Measurements from ENCODE around the gene TUBD1.
A peak's percentile ranks its signal among the peaks of the same experiment; 100 is the strongest.
"Not testable (repeated sequence)": the region's sequence is repeated elsewhere in the genome, so short reads cannot be mapped to it uniquely, and the experiment has no call there.

The TUBD1 gene

DNA sequence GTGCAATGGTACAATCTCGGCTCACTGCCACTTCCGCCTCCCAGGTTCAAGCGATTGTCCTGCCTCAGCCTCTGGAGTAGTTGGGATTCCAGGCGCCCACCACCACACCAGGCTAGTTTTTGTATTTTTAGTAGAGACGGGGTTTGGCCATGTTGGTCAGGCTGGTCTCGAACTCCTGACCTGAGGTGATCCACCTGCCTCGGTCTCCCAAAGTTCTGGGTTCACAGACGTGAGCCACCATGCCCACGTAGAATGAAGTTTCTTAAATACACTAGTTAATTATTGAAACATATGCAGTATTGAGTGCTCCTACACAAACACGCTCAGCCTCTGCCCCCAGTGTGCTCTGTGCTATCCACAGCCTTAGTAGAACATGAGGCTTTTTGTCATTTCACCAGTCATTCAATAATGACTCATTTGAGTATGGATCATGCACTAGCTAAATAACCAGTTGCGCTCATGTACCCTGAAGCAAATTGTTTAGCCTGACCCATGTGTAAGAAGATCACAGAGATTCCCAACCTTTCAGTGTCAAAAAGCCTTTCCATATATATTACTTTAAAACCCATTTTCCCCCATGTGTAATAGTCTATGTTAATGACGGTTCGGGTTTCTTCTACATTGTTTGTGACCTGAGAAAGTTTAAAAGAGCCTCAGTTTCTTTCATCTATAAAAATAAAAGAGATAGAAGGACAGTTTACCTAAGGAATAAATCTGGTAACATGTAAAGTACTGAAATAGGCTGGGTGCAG is 49.7 kb downstream of the TUBD1 start:
- Mint-ChIP-seq H3K9me3 (no peaks in the 10 kb centered on the region), H3K4me3 (peak overlapping the region; percentile 5 to 42 (median 40)), H3K27ac (peak overlapping the region; percentile 51 to 76 (median 61)), H3K27me3 (ENCODE audit: low read depth) (no peaks in the 10 kb centered on the region), H3K4me1 (peaks cover 77% of the 10 kb centered on the region), H3K36me3 (ENCODE audit: low read depth) (peaks cover 34% of the 10 kb centered on the region)
- TF ChIP-seq, protein P1, sequence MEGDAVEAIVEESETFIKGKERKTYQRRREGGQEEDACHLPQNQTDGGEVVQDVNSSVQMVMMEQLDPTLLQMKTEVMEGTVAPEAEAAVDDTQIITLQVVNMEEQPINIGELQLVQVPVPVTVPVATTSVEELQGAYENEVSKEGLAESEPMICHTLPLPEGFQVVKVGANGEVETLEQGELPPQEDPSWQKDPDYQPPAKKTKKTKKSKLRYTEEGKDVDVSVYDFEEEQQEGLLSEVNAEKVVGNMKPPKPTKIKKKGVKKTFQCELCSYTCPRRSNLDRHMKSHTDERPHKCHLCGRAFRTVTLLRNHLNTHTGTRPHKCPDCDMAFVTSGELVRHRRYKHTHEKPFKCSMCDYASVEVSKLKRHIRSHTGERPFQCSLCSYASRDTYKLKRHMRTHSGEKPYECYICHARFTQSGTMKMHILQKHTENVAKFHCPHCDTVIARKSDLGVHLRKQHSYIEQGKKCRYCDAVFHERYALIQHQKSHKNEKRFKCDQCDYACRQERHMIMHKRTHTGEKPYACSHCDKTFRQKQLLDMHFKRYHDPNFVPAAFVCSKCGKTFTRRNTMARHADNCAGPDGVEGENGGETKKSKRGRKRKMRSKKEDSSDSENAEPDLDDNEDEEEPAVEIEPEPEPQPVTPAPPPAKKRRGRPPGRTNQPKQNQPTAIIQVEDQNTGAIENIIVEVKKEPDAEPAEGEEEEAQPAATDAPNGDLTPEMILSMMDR (IDR thresholded peaks at IDR 0.05; ENCODE audit: unreplicated experiment in 3 of 3): no peak

DNA sequence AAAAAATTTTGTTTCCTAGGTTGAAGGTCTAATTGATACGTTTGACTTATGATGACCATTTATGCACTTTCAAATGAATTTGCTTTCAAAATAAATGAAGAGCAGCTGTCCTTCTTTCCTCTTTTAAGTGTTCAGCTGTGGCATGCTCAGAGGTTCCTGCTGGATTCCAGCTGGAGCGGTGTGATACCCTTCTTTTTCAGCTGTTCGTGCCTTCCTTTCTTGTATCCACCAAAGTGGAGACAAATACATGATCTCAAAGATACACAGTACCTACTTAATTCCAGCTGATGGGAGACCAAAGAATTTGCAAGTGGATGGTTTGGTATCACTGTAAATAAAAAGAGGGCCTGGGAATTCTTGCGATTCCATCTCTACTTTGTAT is 50.9 kb downstream of the TUBD1 start:
- Mint-ChIP-seq H3K36me3 (ENCODE audit: low read depth) (peaks cover 34% of the 10 kb centered on the region), H3K27ac (peak overlapping the region; percentile 95 to 99 (median 97)), H3K4me3 (peak overlapping the region; percentile 43 to 98 (median 77)), H3K4me1 (peaks cover 73% of the 10 kb centered on the region)
- H3K27me3 Mint-ChIP-seq (ENCODE audit: low read depth); H3K9me3 Mint-ChIP-seq: not testable (repeated sequence)

DNA sequence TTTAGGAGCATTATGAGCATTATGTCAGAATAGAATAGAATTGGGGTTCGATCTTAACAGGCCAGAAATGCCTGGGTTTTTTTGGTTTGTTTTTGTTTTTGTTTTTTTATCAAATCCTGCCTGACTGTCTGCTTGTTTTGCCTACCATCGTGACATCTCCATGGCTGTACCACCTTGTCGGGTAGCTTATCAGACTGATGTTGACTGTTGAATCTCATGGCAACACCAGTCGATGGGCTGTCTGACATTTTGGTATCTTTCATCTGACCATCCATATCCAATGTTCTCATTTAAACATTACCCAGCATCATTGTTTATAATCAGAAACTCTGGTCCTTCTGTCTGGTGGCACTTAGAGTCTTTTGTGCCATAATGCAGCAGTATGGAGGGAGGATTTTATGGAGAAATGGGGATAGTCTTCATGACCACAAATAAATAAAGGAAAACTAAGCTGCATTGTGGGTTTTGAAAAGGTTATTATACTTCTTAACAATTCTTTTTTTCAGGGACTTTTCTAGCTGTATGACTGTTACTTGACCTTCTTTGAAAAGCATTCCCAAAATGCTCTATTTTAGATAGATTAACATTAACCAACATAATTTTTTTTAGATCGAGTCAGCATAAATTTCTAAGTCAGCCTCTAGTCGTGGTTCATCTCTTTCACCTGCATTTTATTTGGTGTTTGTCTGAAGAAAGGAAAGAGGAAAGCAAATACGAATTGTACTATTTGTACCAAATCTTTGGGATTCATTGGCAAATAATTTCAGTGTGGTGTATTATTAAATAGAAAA is 51.5 kb downstream of the TUBD1 start:
- peak overlapping the region; percentile 91 to 98 (median 95) for H3K4me3 Mint-ChIP-seq

DNA sequence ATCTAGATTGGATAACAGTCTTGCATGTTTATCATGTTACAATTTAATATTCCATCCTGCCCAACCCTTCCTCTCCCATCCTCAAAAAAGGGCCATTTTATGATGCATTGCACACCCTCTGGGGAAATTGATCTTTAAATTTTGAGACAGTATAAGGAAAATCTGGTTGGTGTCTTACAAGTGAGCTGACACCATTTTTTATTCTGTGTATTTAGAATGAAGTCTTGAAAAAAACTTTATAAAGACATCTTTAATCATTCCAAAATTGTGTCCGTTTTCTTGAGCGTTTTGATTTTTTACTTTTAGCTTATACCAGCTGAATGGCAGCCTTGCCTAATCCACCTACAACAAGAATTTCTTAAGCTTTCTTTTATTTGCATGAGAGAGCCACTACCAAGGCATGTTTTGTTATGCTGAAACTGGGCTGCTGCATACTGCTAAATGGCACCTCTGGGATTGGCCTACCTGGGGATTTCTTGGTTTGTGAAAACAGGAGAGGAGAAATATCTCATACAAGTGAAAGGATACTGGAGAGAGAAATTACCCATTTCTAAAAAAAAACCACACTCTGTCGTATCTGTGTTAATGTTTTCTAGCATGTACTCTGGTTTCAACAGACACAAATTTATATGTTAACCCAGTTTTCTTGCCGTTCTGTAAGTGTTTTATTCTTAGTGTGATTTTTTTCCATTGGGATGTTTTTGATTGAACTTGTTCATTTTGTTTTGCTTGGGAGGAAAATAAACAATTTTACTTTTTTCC is 52.2 kb downstream of the TUBD1 start:
- Mint-ChIP-seq H3K4me3 (peak overlapping the region; percentile 91 to 98 (median 95)), H3K4me1 (peaks cover 66% of the 10 kb centered on the region), H3K27me3 (ENCODE audit: low read depth) (no peaks in the 10 kb centered on the region), H3K9me3 (no peaks in the 10 kb centered on the region), H3K27ac (peak overlapping the region; percentile 95 to 99 (median 97)), H3K36me3 (ENCODE audit: low read depth) (peaks cover 34% of the 10 kb centered on the region)
- TF ChIP-seq, protein P1 (IDR thresholded peaks at IDR 0.05; ENCODE audit: unreplicated experiment in 3 of 3): no peak

More for the DNA sequence above, 51.5 kb downstream of the TUBD1 start:
- Mint-ChIP-seq H3K36me3 (ENCODE audit: low read depth) (peaks cover 34% of the 10 kb centered on the region), H3K27ac (peak overlapping the region; percentile 95 to 99 (median 97)), H3K4me1 (peaks cover 73% of the 10 kb centered on the region)
- H3K9me3 Mint-ChIP-seq; H3K27me3 Mint-ChIP-seq (ENCODE audit: low read depth): not testable (repeated sequence)

DNA sequence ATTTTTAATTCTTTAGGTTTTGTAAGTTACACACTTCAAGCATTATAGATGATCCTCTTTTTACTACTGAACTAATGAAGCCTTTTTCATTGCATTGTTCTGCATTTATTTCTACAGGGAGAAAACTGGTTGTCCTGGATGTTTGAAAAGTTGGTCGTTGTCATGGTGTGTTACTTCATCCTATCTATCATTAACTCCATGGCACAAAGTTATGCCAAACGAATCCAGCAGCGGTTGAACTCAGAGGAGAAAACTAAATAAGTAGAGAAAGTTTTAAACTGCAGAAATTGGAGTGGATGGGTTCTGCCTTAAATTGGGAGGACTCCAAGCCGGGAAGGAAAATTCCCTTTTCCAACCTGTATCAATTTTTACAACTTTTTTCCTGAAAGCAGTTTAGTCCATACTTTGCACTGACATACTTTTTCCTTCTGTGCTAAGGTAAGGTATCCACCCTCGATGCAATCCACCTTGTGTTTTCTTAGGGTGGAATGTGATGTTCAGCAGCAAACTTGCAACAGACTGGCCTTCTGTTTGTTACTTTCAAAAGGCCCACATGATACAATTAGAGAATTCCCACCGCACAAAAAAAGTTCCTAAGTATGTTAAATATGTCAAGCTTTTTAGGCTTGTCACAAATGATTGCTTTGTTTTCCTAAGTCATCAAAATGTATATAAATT is 53.0 kb downstream of the TUBD1 start:
- Mint-ChIP-seq H3K27ac (peak overlapping the region; percentile 95 to 99 (median 97)), H3K36me3 (ENCODE audit: low read depth) (peaks cover 34% of the 10 kb centered on the region), H3K4me3 (peak overlapping the region; percentile 91 to 98 (median 95)), H3K9me3 (no peaks in the 10 kb centered on the region), H3K27me3 (ENCODE audit: low read depth) (no peaks in the 10 kb centered on the region), H3K4me1 (peaks cover 58% of the 10 kb centered on the region)
- TF ChIP-seq, protein P1 (IDR thresholded peaks at IDR 0.05; ENCODE audit: unreplicated experiment in 3 of 3): no peak

DNA sequence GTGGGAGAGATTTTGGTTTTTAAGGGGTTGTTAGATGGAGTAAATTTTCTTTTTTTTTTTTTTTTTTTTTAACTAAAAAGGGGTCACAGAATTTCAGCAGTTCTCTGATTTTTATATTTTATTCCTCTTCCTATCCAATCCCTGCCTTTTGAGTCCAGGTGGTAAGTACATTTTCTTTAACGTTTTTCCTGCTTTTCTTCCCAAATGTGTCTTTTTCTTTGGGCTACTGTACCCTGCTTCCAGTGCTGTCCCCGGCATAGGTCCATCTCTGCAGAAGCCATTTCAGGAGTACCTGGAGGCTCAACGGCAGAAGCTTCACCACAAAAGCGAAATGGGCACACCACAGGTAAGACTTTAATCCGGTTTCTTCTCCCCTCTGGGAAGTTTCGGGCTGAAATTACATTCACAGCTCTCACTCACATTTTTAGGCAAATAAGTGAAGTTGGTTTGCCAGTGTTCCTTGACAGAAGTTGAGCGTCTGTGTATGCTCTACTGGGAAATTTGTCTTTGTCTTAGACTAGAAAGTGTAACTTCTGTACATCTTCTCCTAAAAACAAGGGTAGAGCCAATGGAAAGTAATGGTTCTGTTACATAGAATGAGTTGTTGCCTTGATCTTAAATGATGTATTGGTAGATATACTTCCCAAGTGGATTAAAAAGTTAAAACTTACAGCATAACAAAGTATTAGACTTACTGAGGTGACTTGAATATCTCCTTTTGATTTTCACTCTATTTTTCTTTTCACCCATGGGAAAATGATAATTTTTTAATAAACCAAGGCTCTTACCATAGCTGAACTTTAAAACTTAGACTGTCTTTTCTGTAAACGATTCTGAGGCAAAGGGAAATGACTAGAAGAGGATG is 54.5 kb downstream of the TUBD1 start:
- peak overlapping the region; percentile 95 to 99 (median 97) for H3K27ac Mint-ChIP-seq
- no peaks in the 10 kb centered on the region for H3K9me3 Mint-ChIP-seq
- H3K4me3 Mint-ChIP-seq: peak overlapping the region; percentile 91 to 98 (median 95)
- peaks cover 60% of the 10 kb centered on the region for H3K4me1 Mint-ChIP-seq
- TF ChIP-seq, protein P1 (IDR thresholded peaks at IDR 0.05; ENCODE audit: unreplicated experiment in 3 of 3): no peak
- H3K27me3 Mint-ChIP-seq (ENCODE audit: low read depth): no peaks in the 10 kb centered on the region
- H3K36me3 Mint-ChIP-seq (ENCODE audit: low read depth): peaks cover 36% of the 10 kb centered on the region
